Neuronal stem cell (in vitro differentiated cells): Measurements from ENCODE around the gene ARFIP2.

ENCODE experiments used
- DNase-seq: peaks from one replicate; pipeline ENCODE4 v3.0.0-alpha.2; 2013; ENCODE audit warnings: low spot score
- H2AFZ ChIP-seq: one replicate; pipeline ENCODE4 v1.6.1; 2013; ENCODE audit warnings: mild to moderate bottlenecking, low read length, inconsistent platforms
- H2AK5ac ChIP-seq: 2 replicates; pipeline ENCODE4 v1.6.1; 2013; ENCODE audit warnings: low read depth, mild to moderate bottlenecking, inconsistent platforms, low read length, moderate library complexity, mixed read lengths
- H2BK120ac ChIP-seq: 2 replicates; pipeline ENCODE4 v1.6.1; 2013; ENCODE audit warnings: low read depth, mild to moderate bottlenecking, inconsistent platforms, low read length, moderate library complexity, mixed read lengths
- H2BK12ac ChIP-seq: one replicate; pipeline ENCODE4 v1.6.1; 2013; ENCODE audit warnings: low read length, inconsistent platforms
- H2BK15ac ChIP-seq: 2 replicates; pipeline ENCODE4 v1.6.1; 2013; ENCODE audit warnings: mild to moderate bottlenecking, low read length, inconsistent platforms, mixed read lengths
- H2BK5ac ChIP-seq: one replicate; pipeline ENCODE4 v1.6.1; 2013; ENCODE audit warnings: inconsistent platforms, mild to moderate bottlenecking, low read length, moderate library complexity
- H3K14ac ChIP-seq: one replicate; pipeline ENCODE4 v1.6.1; 2013; ENCODE audit warnings: low read length, inconsistent platforms
- H3K18ac ChIP-seq: 2 replicates; pipeline ENCODE4 v1.6.1; 2013; ENCODE audit warnings: low read length, inconsistent platforms
- H3K23ac ChIP-seq: 2 replicates; pipeline ENCODE4 v1.6.1; 2013; ENCODE audit warnings: low read depth, mild to moderate bottlenecking, mixed read lengths, low read length, inconsistent platforms; ENCODE audit not compliant: poor library complexity
- H3K27ac ChIP-seq: replicated peaks from 3 replicates; pipeline ENCODE4 v1.5.1; 2013; ENCODE audit warnings: low read length, inconsistent platforms
- H3K27me3 ChIP-seq, 3 experiments: 2 replicates each; pipeline ENCODE4 v1.6.1; 2013; ENCODE audit warnings: low read length in 3 of 3, mild to moderate bottlenecking in 2 of 3, inconsistent platforms in 1 of 3, low read depth in 1 of 3, mixed read lengths in 1 of 3, moderate library complexity in 1 of 3; ENCODE audit not compliant: control insufficient read depth in 3 of 3, insufficient read depth in 3 of 3
- H3K36me3 ChIP-seq, 2 donors: replicated peaks in 1 of 2; 2 replicates each; pipeline ENCODE4 v1.6.1; 2013; ENCODE audit warnings: low read length in 2 of 2; ENCODE audit not compliant: control insufficient read depth in 2 of 2, insufficient read depth in 2 of 2
- H3K4ac ChIP-seq: 2 replicates; pipeline ENCODE4 v1.6.1; 2013; ENCODE audit warnings: inconsistent platforms, mild to moderate bottlenecking, low read length, moderate library complexity
- H3K4me1 ChIP-seq, 2 donors: 1 replicate in 1 of 2; 2 replicates in 1 of 2; pipeline ENCODE4 v1.6.1; 2013; ENCODE audit warnings: low read length in 2 of 2, low read depth in 1 of 2; ENCODE audit not compliant: control insufficient read depth in 2 of 2, insufficient read depth in 1 of 2
- H3K4me2 ChIP-seq: one replicate; pipeline ENCODE4 v1.6.1; 2013; ENCODE audit warnings: mild to moderate bottlenecking, low read length, inconsistent platforms; ENCODE audit not compliant: insufficient read depth, poor library complexity, severe bottlenecking
- H3K4me3 ChIP-seq, 2 donors: 2 replicates each; pipeline ENCODE4 v1.5.1; 2013; ENCODE audit warnings: low read length in 2 of 2, mild to moderate bottlenecking in 2 of 2, inconsistent platforms in 1 of 2, moderate library complexity in 1 of 2
- H3K79me1 ChIP-seq: one replicate; pipeline ENCODE4 v1.6.1; 2013; ENCODE audit warnings: low read depth, mild to moderate bottlenecking, inconsistent platforms, low read length, moderate library complexity
- H3K9ac ChIP-seq: one replicate; pipeline ENCODE4 v1.6.1; 2013; ENCODE audit warnings: mild to moderate bottlenecking, low read depth, low read length, inconsistent platforms; ENCODE audit not compliant: poor library complexity
- H3K9me3 ChIP-seq, 2 donors: replicated peaks in 1 of 2; 2 replicates each; pipeline versions ENCODE3 to v1.6.1; 2013; ENCODE audit warnings: low read length in 2 of 2, mild to moderate bottlenecking in 2 of 2, inconsistent platforms in 1 of 2, low read depth in 1 of 2, mixed read lengths in 1 of 2, moderate library complexity in 1 of 2; ENCODE audit not compliant: control insufficient read depth in 2 of 2, insufficient read depth in 1 of 2
- H4K8ac ChIP-seq: one replicate; pipeline ENCODE4 v1.6.1; 2013; ENCODE audit warnings: low read depth, mild to moderate bottlenecking, inconsistent platforms, low read length, moderate library complexity
- H4K91ac ChIP-seq: one replicate; pipeline ENCODE4 v1.6.1; 2013; ENCODE audit warnings: low read length, low read depth, mild to moderate bottlenecking, inconsistent platforms; ENCODE audit not compliant: poor library complexity
- WGBS, 2 donors: extraction: QIAGEN DNeasy Blood & Tissue Kit; methylation state at CpG; one replicate each; pipeline ENCODE4 v1.1.7; 2013; ENCODE audit warnings: missing lambda C conversion rate in 2 of 2, mixed read lengths in 1 of 2; ENCODE audit not compliant: insufficient read length in 2 of 2, insufficient replicate concordance in 1 of 2; ENCODE audit errors: extremely low coverage in 2 of 2; 5-methylcytosine and 5-hydroxymethylcytosine counted together

ARFIP2 gene

GRCh38 chr11:6468712-6469495, 12.2 kb downstream of the ARFIP2 start:
- H3K4me1 ChIP-seq: peaks cover 7 to 16% of the 10 kb centered on the region in 2 donors
- no CpG with 5 or more reads among the region's 6 CpGs for WGBS, 2 donors
- H2BK120ac ChIP-seq: no peak overlapping the region
- no peak overlapping the region for H3K14ac ChIP-seq
- no peak overlapping the region for H3K18ac ChIP-seq
- H2BK5ac ChIP-seq: no peak overlapping the region
- peak overlapping the region; percentile 78 for H2AFZ ChIP-seq
- H2BK12ac ChIP-seq: no peak overlapping the region
- H3K4me3 ChIP-seq: no peak overlapping the region
- H2AK5ac ChIP-seq: no peak overlapping the region
- H3K79me1 ChIP-seq: no peaks in the 10 kb centered on the region
- no peak overlapping the region for H2BK15ac ChIP-seq
- H4K91ac ChIP-seq: no peak overlapping the region
- H3K27ac ChIP-seq: no peak overlapping the region
- peak overlapping the region; percentile 30 for H3K4me2 ChIP-seq
- H4K8ac ChIP-seq: no peak overlapping the region
- H3K23ac ChIP-seq: no peak overlapping the region
- H3K27me3 ChIP-seq: no peaks in the 10 kb centered on the region
- peak; percentile 88 for DNase-seq
- H3K4ac ChIP-seq: no peak overlapping the region
- H3K9me3 ChIP-seq: no peaks in the 10 kb centered on the region
- H3K36me3 ChIP-seq: peaks cover 3 to 16% of the 10 kb centered on the region in 2 donors
- H3K9ac ChIP-seq: no peak overlapping the region

- Histone ChIP-seq H3K18ac (no peak overlapping the region), H3K9ac (no peak overlapping the region), H3K79me1 (peaks cover 3% of the 10 kb centered on the region), H3K14ac (no peak overlapping the region), H2BK12ac (no peak overlapping the region), H3K4me1 (no peaks in the 10 kb centered on the region), H2AK5ac (no peak overlapping the region), H3K23ac (no peak overlapping the region), H3K4me3 (no peak overlapping the region), H3K36me3 (peaks cover 29 to 61% of the 10 kb centered on the region in 2 donors), H4K91ac (no peak overlapping the region), H2BK15ac (no peak overlapping the region), H2AFZ (no peak overlapping the region), H3K9me3 (no peaks in the 10 kb centered on the region), H3K4ac (no peak overlapping the region), H3K4me2 (no peak overlapping the region), H3K27me3 (no peaks in the 10 kb centered on the region), H4K8ac (no peak overlapping the region), H3K27ac (no peak overlapping the region), H2BK5ac (no peak overlapping the region), H2BK120ac (no peak overlapping the region)
- DNase-seq: no peak
- WGBS, 2 donors: no CpG with 5 or more reads among the region's 1 CpG
These were observed 22.1 kb downstream of the ARFIP2 start for GRCh38 chr11:6459099-6459450.

- Histone ChIP-seq H3K4me3 (no peak overlapping the region), H2BK12ac (no peak overlapping the region), H3K18ac (no peak overlapping the region), H3K9me3 (no peaks in the 10 kb centered on the region), H2AK5ac (no peak overlapping the region), H3K27ac (no peak overlapping the region), H3K23ac (no peak overlapping the region), H4K91ac (no peak overlapping the region), H3K4me1 (no peaks in the 10 kb centered on the region), H2AFZ (no peak overlapping the region), H2BK5ac (no peak overlapping the region), H3K79me1 (peaks cover 3% of the 10 kb centered on the region), H4K8ac (no peak overlapping the region), H3K4me2 (no peak overlapping the region), H3K4ac (no peak overlapping the region), H3K14ac (no peak overlapping the region), H3K36me3 (peaks cover 29 to 55% of the 10 kb centered on the region in 2 donors), H3K9ac (no peak overlapping the region), H3K27me3 (no peaks in the 10 kb centered on the region), H2BK120ac (no peak overlapping the region), H2BK15ac (no peak overlapping the region)
- DNase-seq: no peak
- WGBS, 2 donors: no CpG with 5 or more reads among the region's 2 CpGs
These were observed 22.6 kb downstream of the ARFIP2 start for GRCh38 chr11:6458352-6459098.

DNA sequence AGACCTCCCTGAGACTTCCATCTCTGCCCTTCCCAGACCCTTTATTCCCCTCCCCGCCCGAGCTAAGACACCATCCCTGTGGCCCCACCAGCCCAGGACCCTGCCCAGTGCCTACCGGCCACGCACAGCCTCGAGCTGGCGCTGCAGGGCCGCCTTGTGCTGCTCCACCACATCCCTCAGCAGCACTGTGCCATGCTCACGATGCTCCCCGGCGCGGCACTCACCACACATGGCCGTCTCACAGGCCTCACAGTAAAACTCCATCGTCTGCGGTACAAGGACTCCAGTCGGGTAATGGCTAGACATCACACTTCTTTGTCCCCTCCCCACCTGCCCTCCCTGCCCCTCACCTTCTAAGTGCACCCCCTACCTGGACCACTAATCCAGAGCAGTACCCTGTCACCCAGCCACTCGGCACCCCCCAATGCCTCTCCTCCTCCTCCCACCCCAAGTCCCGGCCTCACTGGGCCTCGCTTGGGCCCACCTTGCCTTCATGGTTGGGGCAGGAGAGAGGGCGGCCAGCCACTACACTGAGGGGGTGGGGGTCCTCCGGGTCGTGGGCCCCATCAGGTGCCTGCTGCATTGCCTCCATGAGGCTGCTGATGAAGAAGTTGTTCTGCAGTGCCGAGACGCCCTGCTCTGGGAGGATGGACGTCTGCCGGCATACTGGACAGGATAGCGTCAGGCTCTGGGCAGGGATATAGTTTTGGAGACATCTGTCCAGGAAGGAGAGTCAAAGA, 23.4 kb downstream of the ARFIP2 start:
- Histone ChIP-seq H2AK5ac (no peak overlapping the region), H3K36me3 (peaks cover 26 to 58% of the 10 kb centered on the region in 2 donors), H3K27ac (no peak overlapping the region), H3K4ac (no peak overlapping the region), H4K91ac (no peak overlapping the region), H3K4me2 (no peak overlapping the region), H2BK120ac (no peak overlapping the region), H3K14ac (no peak overlapping the region), H3K79me1 (peaks cover 3% of the 10 kb centered on the region), H3K23ac (peak overlapping the region; percentile 25), H2BK15ac (no peak overlapping the region), H4K8ac (no peak overlapping the region), H2BK12ac (no peak overlapping the region), H3K4me3 (no peak overlapping the region), H3K27me3 (no peaks in the 10 kb centered on the region), H3K9me3 (no peaks in the 10 kb centered on the region), H2AFZ (no peak overlapping the region), H3K18ac (no peak overlapping the region), H3K4me1 (no peaks in the 10 kb centered on the region), H2BK5ac (no peak overlapping the region), H3K9ac (peak overlapping the region; percentile 61)
- WGBS, 2 donors: no CpG with 5 or more reads among the region's 26 CpGs
- no peak for DNase-seq
